CD4-positive, CD25-positive, alpha-beta regulatory T cell (primary cell): ENCODE measurements around the gene VCAN. TPM values are rescaled to one million over a fixed set of nuclear protein-coding genes. Genes with fewer than 3 reads are reported as not detected.

Experiments used
- ATAC-seq, 2 donors: fragments of 150-1000 bp; cut with Tn5 transposase; one replicate each; pipeline ENCODE4 v1.10.0; 2021; ENCODE audit warnings: low read depth in 2 of 2, moderate number of reproducible peaks in 2 of 2, moderate library complexity in 1 of 2
- DNase-seq, 3 donors: peaks; one replicate each; pipeline versions ENCODE4 v3.0.0 to v3.0.0-alpha.2; 2012 to 2022; ENCODE audit warnings: mixed read lengths in 1 of 3
- H3K27ac ChIP-seq: one replicate; pipeline ENCODE4 v1.7.0; 2013; ENCODE audit warnings: mild to moderate bottlenecking, low read length; ENCODE audit not compliant: insufficient read depth, poor library complexity, severe bottlenecking
- H3K27me3 ChIP-seq: one replicate; pipeline ENCODE4 v1.7.0; 2013; ENCODE audit warnings: low read length; ENCODE audit not compliant: control insufficient read depth, insufficient read depth
- H3K36me3 ChIP-seq: one replicate; pipeline ENCODE4 v1.7.0; 2013; ENCODE audit warnings: mild to moderate bottlenecking, low read length, moderate library complexity; ENCODE audit not compliant: control insufficient read depth, insufficient read depth
- H3K4me1 ChIP-seq: 2 replicates; pipeline ENCODE4 v1.7.0; 2013; ENCODE audit warnings: mild to moderate bottlenecking, low read length; ENCODE audit not compliant: insufficient read depth, control insufficient read depth, poor library complexity, severe bottlenecking
- H3K4me3 ChIP-seq: one replicate; pipeline ENCODE4 v1.7.0; 2013; ENCODE audit warnings: low read depth, mild to moderate bottlenecking, low read length, moderate library complexity
- H3K9me3 ChIP-seq, 2 experiments: 1 replicate in 1 of 2; 2 replicates in 1 of 2; pipeline ENCODE4 v1.7.0; 2013; ENCODE audit warnings: low read length in 2 of 2, mild to moderate bottlenecking in 1 of 2, moderate library complexity in 1 of 2; ENCODE audit not compliant: control insufficient read depth in 2 of 2
- H3K27ac Mint-ChIP-seq, 3 donors: one replicate each; pipeline ENCODE4 v1.8.0; 2020 to 2022; ENCODE audit warnings: mild to moderate bottlenecking in 3 of 3, mixed read lengths in 3 of 3, moderate library complexity in 2 of 3
- H3K27me3 Mint-ChIP-seq: one replicate; pipeline ENCODE4 v1.8.0; 2022; ENCODE audit warnings: mild to moderate bottlenecking, mixed read lengths
- H3K36me3 Mint-ChIP-seq: one replicate; pipeline ENCODE4 v1.8.0; 2020; ENCODE audit warnings: mixed read lengths
- H3K4me1 Mint-ChIP-seq, 4 donors: one replicate each; pipeline ENCODE4 v1.8.0; 2020 to 2022; ENCODE audit warnings: mixed read lengths in 4 of 4, mild to moderate bottlenecking in 1 of 4
- H3K4me3 Mint-ChIP-seq, 4 donors: one replicate each; pipeline ENCODE4 v1.8.0; 2020 to 2022; ENCODE audit warnings: mild to moderate bottlenecking in 4 of 4, mixed read lengths in 4 of 4, moderate library complexity in 3 of 4
- H3K9me3 Mint-ChIP-seq, 7 donors: one replicate each; pipeline ENCODE4 v1.8.0; 2020 to 2022; ENCODE audit warnings: mixed read lengths in 7 of 7, mild to moderate bottlenecking in 3 of 7, moderate library complexity in 2 of 7
- polyA plus RNA-seq, 4 donors: library from polyadenylated mRNA; unstranded; fragments of 300-500 nt; fragmentation: Illumina TruSeq; gene quantifications; one replicate each; pipeline ENCODE4 v1.2.3, GENCODE V29; 2021
- total RNA-seq: library from RNA; stranded (reverse); gene quantifications from one replicate; pipeline ENCODE4 v1.2.3, GENCODE V29; 2022

The VCAN gene
- not detected for total RNA-seq
- under 1 TPM in 3 of 4 donors, not detected in 1; 0.20 to 0.85 (median 0.40) TPM for polyA plus RNA-seq

GRCh38 chr5:83471405-83472212, at the start of gene VCAN:
Gene VCAN, plus strand, starts transcription at chr5:83471744. Its CDS starts 11,775 bp downstream, at chr5:83483519.
- Histone ChIP-seq H3K27me3 (peaks cover 45% of the 10 kb centered on the region), H3K4me1 (peaks cover 27% of the 10 kb centered on the region), H3K9me3 (peaks cover 0 to 1% of the 10 kb centered on the region in 2 experiments), H3K4me3 (no peak within 1 kb of the TSS), H3K36me3 (no peaks in the 10 kb centered on the region), H3K27ac (no peak within 1 kb of the TSS)
- H3K4me3 Mint-ChIP-seq = peak within 1 kb of the TSS in 2 of 4 donors; percentile 52 to 79
- no peak for ATAC-seq
- H3K4me1 Mint-ChIP-seq = peaks cover 6 to 35% (median 17%) of the 10 kb centered on the region in 4 donors
- H3K9me3 Mint-ChIP-seq = peaks cover 0 to 7% (median 0%) of the 10 kb centered on the region in 7 donors
- DNase-seq = no peak
- H3K36me3 Mint-ChIP-seq = no peaks in the 10 kb centered on the region
- H3K27me3 Mint-ChIP-seq = peaks cover 80% of the 10 kb centered on the region
- no peak within 1 kb of the TSS for H3K27ac Mint-ChIP-seq

- H3K27ac Mint-ChIP-seq = no peak overlapping the region
- H3K27me3 Mint-ChIP-seq = no peaks in the 10 kb centered on the region
Observed at GRCh38 chr5:83422284-83422683, 49.3 kb upstream of the VCAN start.

GRCh38 chr5:83426855-83427254, 44.7 kb upstream of the VCAN start:
- Histone ChIP-seq H3K4me3 (no peak overlapping the region), H3K27ac (no peak overlapping the region), H3K27me3 (no peaks in the 10 kb centered on the region), H3K36me3 (no peaks in the 10 kb centered on the region), H3K9me3 (no peaks in the 10 kb centered on the region), H3K4me1 (no peaks in the 10 kb centered on the region)
- Mint-ChIP-seq H3K27me3 (no peaks in the 10 kb centered on the region), H3K36me3 (no peaks in the 10 kb centered on the region), H3K9me3 (peaks cover 0 to 2% (median 0%) of the 10 kb centered on the region in 7 donors), H3K4me3 (no peak overlapping the region), H3K27ac (no peak overlapping the region), H3K4me1 (peaks cover 0 to 3% (median 0%) of the 10 kb centered on the region in 4 donors)
- DNase-seq = no peak
- no peak for ATAC-seq

More at GRCh38 chr5:83422284-83422683, 49.3 kb upstream of the VCAN start:
- no peaks in the 10 kb centered on the region for H3K36me3 ChIP-seq
- no peaks in the 10 kb centered on the region for H3K9me3 ChIP-seq
- Mint-ChIP-seq H3K9me3 (peaks cover 0 to 7% (median 2%) of the 10 kb centered on the region in 7 donors), H3K4me3 (no peak overlapping the region), H3K4me1 (no peaks in the 10 kb centered on the region), H3K36me3 (no peaks in the 10 kb centered on the region)
- H3K27me3 ChIP-seq = no peaks in the 10 kb centered on the region
- H3K27ac ChIP-seq = no peak overlapping the region
- DNase-seq (no peak), ATAC-seq (no peak)
- H3K4me3 ChIP-seq = no peak overlapping the region
- no peaks in the 10 kb centered on the region for H3K4me1 ChIP-seq

GRCh38 chr5:83428126-83428525, 43.4 kb upstream of the VCAN start:
- H3K9me3 Mint-ChIP-seq = no peaks in the 10 kb centered on the region
- no peak overlapping the region for H3K4me3 Mint-ChIP-seq
- Histone ChIP-seq H3K27ac (no peak overlapping the region), H3K4me1 (no peaks in the 10 kb centered on the region), H3K27me3 (no peaks in the 10 kb centered on the region), H3K9me3 (no peaks in the 10 kb centered on the region), H3K4me3 (no peak overlapping the region), H3K36me3 (no peaks in the 10 kb centered on the region)
- DNase-seq (no peak), ATAC-seq (no peak)
- H3K4me1 Mint-ChIP-seq = peaks cover 0 to 3% (median 0%) of the 10 kb centered on the region in 4 donors
- no peaks in the 10 kb centered on the region for H3K27me3 Mint-ChIP-seq
- H3K27ac Mint-ChIP-seq = peak overlapping the region in 1 of 3 donors; percentile 39
- H3K36me3 Mint-ChIP-seq = no peaks in the 10 kb centered on the region

GRCh38 chr5:83428890-83429289, 42.7 kb upstream of the VCAN start:
- Histone ChIP-seq H3K9me3 (no peaks in the 10 kb centered on the region), H3K4me1 (no peaks in the 10 kb centered on the region), H3K27me3 (no peaks in the 10 kb centered on the region), H3K4me3 (no peak overlapping the region), H3K36me3 (no peaks in the 10 kb centered on the region), H3K27ac (no peak overlapping the region)
- peaks cover 0 to 3% (median 0%) of the 10 kb centered on the region in 4 donors for H3K4me1 Mint-ChIP-seq
- no peak overlapping the region for H3K27ac Mint-ChIP-seq
- no peaks in the 10 kb centered on the region for H3K9me3 Mint-ChIP-seq
- no peaks in the 10 kb centered on the region for H3K27me3 Mint-ChIP-seq
- no peak overlapping the region for H3K4me3 Mint-ChIP-seq
- no peak for ATAC-seq
- no peak for DNase-seq
- no peaks in the 10 kb centered on the region for H3K36me3 Mint-ChIP-seq

- peak; percentile 8 to 70 (median 39) for DNase-seq
- Mint-ChIP-seq H3K27me3 (no peaks in the 10 kb centered on the region), H3K9me3 (no peaks in the 10 kb centered on the region), H3K36me3 (no peaks in the 10 kb centered on the region), H3K4me1 (peaks cover 0 to 3% (median 0%) of the 10 kb centered on the region in 4 donors), H3K27ac (no peak overlapping the region), H3K4me3 (no peak overlapping the region)
- H3K36me3 ChIP-seq = no peaks in the 10 kb centered on the region
- H3K27me3 ChIP-seq = no peaks in the 10 kb centered on the region
- no peak overlapping the region for H3K4me3 ChIP-seq
- no peaks in the 10 kb centered on the region for H3K9me3 ChIP-seq
- H3K4me1 ChIP-seq = no peaks in the 10 kb centered on the region
- ATAC-seq = peak; percentile 50
- H3K27ac ChIP-seq = no peak overlapping the region
Observed at GRCh38 chr5:83430130-83431010, 41.2 kb upstream of the VCAN start.

- Histone ChIP-seq H3K9me3 (no peaks in the 10 kb centered on the region), H3K36me3 (no peaks in the 10 kb centered on the region), H3K27ac (no peak overlapping the region), H3K4me1 (no peaks in the 10 kb centered on the region), H3K27me3 (no peaks in the 10 kb centered on the region), H3K4me3 (no peak overlapping the region)
- H3K36me3 Mint-ChIP-seq = no peaks in the 10 kb centered on the region
- ATAC-seq = no peak
- H3K27ac Mint-ChIP-seq = no peak overlapping the region
- H3K9me3 Mint-ChIP-seq = peaks cover 0 to 4% (median 0%) of the 10 kb centered on the region in 7 donors
- no peak for DNase-seq
- H3K4me3 Mint-ChIP-seq = no peak overlapping the region
- H3K27me3 Mint-ChIP-seq = no peaks in the 10 kb centered on the region
- peaks cover 0 to 3% (median 0%) of the 10 kb centered on the region in 4 donors for H3K4me1 Mint-ChIP-seq
Observed at GRCh38 chr5:83433891-83434290, 37.7 kb upstream of the VCAN start.
